Fibroblast of lung (primary cell): ENCODE measurements around the gene KLF16.

Source experiments
- CTCF ChIP-seq, 2 donors: IDR thresholded peaks in 1 of 2; conservative IDR thresholded peaks in 1 of 2; 1 replicate in 1 of 2; 2 replicates in 1 of 2; pipeline ENCODE4 v1.5.1; 2011 to 2012; ENCODE audit warnings: low read length in 2 of 2, control low read depth in 1 of 2, inconsistent platforms in 1 of 2, low read depth in 1 of 2, mild to moderate bottlenecking in 1 of 2
- EZH2 ChIP-seq: IDR thresholded peaks from 2 replicates; pipeline ENCODE4 v1.5.1; 2012; ENCODE audit warnings: low read length, control low read depth, mild to moderate bottlenecking; ENCODE audit errors: missing control alignments

GRCh38 chr19:1905863-1906375 is 42.5 kb upstream of the KLF16 start:
- TF ChIP-seq CTCF (conservative IDR thresholded peaks at IDR 0.05 in 1 of 2, IDR thresholded peaks at IDR 0.05 in 1 of 2; ENCODE audit: low read depth in 1 of 2, low read length in 2 of 2) (no peak), EZH2 (no peak)
